Testis (tissue), 2 donors: ENCODE measurements around the gene SMG6.

Source experiments
- POLR2A ChIP-seq: fragments of 450-650 bp; IDR thresholded peaks from one replicate; pipeline ENCODE4 v1.6.1; 2017; ENCODE audit warnings: antibody characterized with exemption, mild to moderate bottlenecking, moderate library complexity
- TF ChIP-seq, protein P1 (sequence below), 3 experiments: fragments of 450-650 bp in 2 of 3; fragments of 200-600 bp in 1 of 3; sonication (generic) in 1 of 3; IDR thresholded peaks; one replicate each; pipeline ENCODE4 v1.5.1; 2016 to 2019; ENCODE audit warnings: antibody characterized with exemption in 3 of 3, mild to moderate bottlenecking in 2 of 3, moderate library complexity in 1 of 3

DNA sequence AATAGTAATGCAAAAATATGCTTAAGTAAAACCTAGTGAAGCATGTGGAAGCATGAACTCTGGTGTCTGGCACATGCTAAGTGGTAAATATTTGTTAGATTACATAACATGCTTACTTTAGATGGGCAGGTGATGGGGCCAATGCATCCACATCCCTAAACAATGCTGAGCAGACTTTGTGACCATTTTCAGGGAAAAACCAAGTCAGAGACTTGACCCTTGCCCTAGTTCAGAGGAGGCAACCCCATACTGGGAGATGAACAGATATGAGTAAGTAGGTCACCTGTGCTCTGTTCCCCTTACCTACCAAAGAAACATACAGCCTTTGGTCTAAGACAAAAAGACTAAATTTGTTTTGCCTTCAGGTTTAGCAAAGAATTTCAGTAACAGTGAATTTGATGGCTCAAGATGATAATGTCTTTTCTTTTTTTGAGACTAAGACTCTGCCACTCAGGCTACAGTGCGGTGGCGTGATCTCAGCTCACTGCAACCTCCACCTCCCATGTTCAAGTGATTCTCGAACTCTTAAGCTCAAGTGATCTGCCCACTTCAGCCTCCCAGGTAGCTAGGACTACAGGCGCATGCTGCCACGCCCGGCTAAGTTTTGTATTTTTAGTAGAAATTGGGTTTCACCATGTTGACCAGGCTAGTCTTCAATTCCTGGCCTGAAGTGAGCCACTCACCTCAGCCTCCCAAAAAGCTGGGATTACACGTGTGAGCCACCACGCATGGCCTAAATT, 157.3 kb downstream of the SMG6 start:
- TF ChIP-seq, protein P1, sequence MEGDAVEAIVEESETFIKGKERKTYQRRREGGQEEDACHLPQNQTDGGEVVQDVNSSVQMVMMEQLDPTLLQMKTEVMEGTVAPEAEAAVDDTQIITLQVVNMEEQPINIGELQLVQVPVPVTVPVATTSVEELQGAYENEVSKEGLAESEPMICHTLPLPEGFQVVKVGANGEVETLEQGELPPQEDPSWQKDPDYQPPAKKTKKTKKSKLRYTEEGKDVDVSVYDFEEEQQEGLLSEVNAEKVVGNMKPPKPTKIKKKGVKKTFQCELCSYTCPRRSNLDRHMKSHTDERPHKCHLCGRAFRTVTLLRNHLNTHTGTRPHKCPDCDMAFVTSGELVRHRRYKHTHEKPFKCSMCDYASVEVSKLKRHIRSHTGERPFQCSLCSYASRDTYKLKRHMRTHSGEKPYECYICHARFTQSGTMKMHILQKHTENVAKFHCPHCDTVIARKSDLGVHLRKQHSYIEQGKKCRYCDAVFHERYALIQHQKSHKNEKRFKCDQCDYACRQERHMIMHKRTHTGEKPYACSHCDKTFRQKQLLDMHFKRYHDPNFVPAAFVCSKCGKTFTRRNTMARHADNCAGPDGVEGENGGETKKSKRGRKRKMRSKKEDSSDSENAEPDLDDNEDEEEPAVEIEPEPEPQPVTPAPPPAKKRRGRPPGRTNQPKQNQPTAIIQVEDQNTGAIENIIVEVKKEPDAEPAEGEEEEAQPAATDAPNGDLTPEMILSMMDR (IDR thresholded peaks at IDR 0.05): no peak
- TF ChIP-seq POLR2A: no peak
